Left ventricle myocardium inferior (tissue), 1 donor: ENCODE measurements around the gene OLFML3. TPM values are rescaled to one million over a fixed set of nuclear protein-coding genes. Genes with fewer than 3 reads are reported as not detected.

Experiments
- DNase-seq: peaks from one replicate; pipeline ENCODE4 v3.0.0-alpha.2; 2020
- H3K27ac ChIP-seq: fragments of 200-600 bp; replicated peaks from 2 replicates; pipeline ENCODE4 v1.8.0; 2021
- H3K27me3 ChIP-seq: fragments of 200-600 bp; 2 replicates; pipeline ENCODE4 v1.8.0; 2021; ENCODE audit warnings: low read depth
- H3K36me3 ChIP-seq: fragments of 200-600 bp; 2 replicates; pipeline ENCODE4 v1.8.0; 2021
- H3K4me1 ChIP-seq: fragments of 200-600 bp; 2 replicates; pipeline ENCODE4 v1.8.0; 2021
- H3K4me3 ChIP-seq: fragments of 200-600 bp; 2 replicates; pipeline ENCODE4 v1.8.0; 2021; ENCODE audit warnings: mild to moderate bottlenecking, moderate library complexity
- H3K9me3 ChIP-seq: fragments of 200-600 bp; replicated peaks from 2 replicates; pipeline ENCODE4 v1.8.0; 2021
- CTCF ChIP-seq: fragments of 200-600 bp; IDR thresholded peaks from 2 replicates; pipeline ENCODE4 v1.8.0; 2021; ENCODE audit warnings: antibody characterized with exemption, mild to moderate bottlenecking, borderline replicate concordance
- intact Hi-C: fragments of 100-400 bp; cut with micrococcal nuclease; formaldehyde crosslinking; loops from one replicate; pipeline ENCODE4 v1.11.0; 2022
- total RNA-seq: library from RNA; stranded (reverse); fragmentation: NEBNext Ultra II Directional; extraction: Animal tissue kit (Norgen Biotek cat#: 25700); gene quantifications from one replicate; pipeline ENCODE4 v1.2.1, GENCODE V29; 2021
- donor health status: DM: no; HTN: yes; CAD: no; lungs with severe emphysema.

Gene OLFML3
- total RNA-seq, 1 donor from 2014 or later, result 14.3 TPM

GRCh38 chr1:113986802-113987201 lies 7.5 kb downstream of the OLFML3 start:
- DNase-seq, result no peak
- peaks cover 25% of the 10 kb centered on the region for H3K4me1 ChIP-seq
- H3K4me3 ChIP-seq, result no peak overlapping the region
- intact Hi-C loops, result no loop called here
- H3K27ac ChIP-seq, result no peak overlapping the region
- TF ChIP-seq CTCF, result no peak
- no peaks in the 10 kb centered on the region for H3K27me3 ChIP-seq
- H3K9me3 ChIP-seq, result no peaks in the 10 kb centered on the region
- H3K36me3 ChIP-seq, result no peaks in the 10 kb centered on the region

- H3K27ac ChIP-seq, result no peak overlapping the region
- peaks cover 24% of the 10 kb centered on the region for H3K4me1 ChIP-seq
- intact Hi-C loops, result no loop called here
- H3K27me3 ChIP-seq, result no peaks in the 10 kb centered on the region
- no peak for TF ChIP-seq CTCF
- DNase-seq, result no peak
- no peak overlapping the region for H3K4me3 ChIP-seq
- no peaks in the 10 kb centered on the region for H3K36me3 ChIP-seq
- no peaks in the 10 kb centered on the region for H3K9me3 ChIP-seq
Observed at GRCh38 chr1:113987259-113987658, 8.0 kb downstream of the OLFML3 start.

GRCh38 chr1:113990530-113990929 lies 11.3 kb downstream of the OLFML3 start:
- Histone ChIP-seq H3K4me1 (no peaks in the 10 kb centered on the region), H3K27me3 (no peaks in the 10 kb centered on the region), H3K27ac (no peak overlapping the region), H3K9me3 (peaks cover 18% of the 10 kb centered on the region), H3K4me3 (no peak overlapping the region), H3K36me3 (no peaks in the 10 kb centered on the region)
- TF ChIP-seq CTCF, result no peak
- intact Hi-C loops, result no loop called here
- no peak for DNase-seq

- Histone ChIP-seq H3K36me3 (no peaks in the 10 kb centered on the region), H3K9me3 (peaks cover 22% of the 10 kb centered on the region), H3K27ac (no peak overlapping the region), H3K4me1 (no peaks in the 10 kb centered on the region), H3K4me3 (no peak overlapping the region), H3K27me3 (no peaks in the 10 kb centered on the region)
- no peak for DNase-seq
- TF ChIP-seq CTCF, result no peak
- intact Hi-C loops, result no loop called here
Observed at GRCh38 chr1:113990961-113991360, 11.7 kb downstream of the OLFML3 start.

GRCh38 chr1:113991467-113991997 lies 12.3 kb downstream of the OLFML3 start:
- H3K27ac ChIP-seq, result no peak overlapping the region
- H3K4me1 ChIP-seq, result no peaks in the 10 kb centered on the region
- H3K9me3 ChIP-seq, result peaks cover 28% of the 10 kb centered on the region
- no peaks in the 10 kb centered on the region for H3K27me3 ChIP-seq
- H3K4me3 ChIP-seq, result no peak overlapping the region
- no peak for DNase-seq
- intact Hi-C loops, result no loop called here
- H3K36me3 ChIP-seq, result no peaks in the 10 kb centered on the region
- no peak for TF ChIP-seq CTCF
